NCI-H510A treated with DMSO at 0.1 percent for 48 hours (cell line): Measurements from ENCODE around the gene KBTBD6.
"Not testable (repeated sequence)": the region's sequence is repeated elsewhere in the genome, so short reads cannot be mapped to it uniquely, and the experiment has no call there.

Experiments used
- DNase-seq: peaks from one replicate; lab custom pipeline; 2025; lab: John Stamatoyannopoulos, UW

The KBTBD6 gene, protein sequence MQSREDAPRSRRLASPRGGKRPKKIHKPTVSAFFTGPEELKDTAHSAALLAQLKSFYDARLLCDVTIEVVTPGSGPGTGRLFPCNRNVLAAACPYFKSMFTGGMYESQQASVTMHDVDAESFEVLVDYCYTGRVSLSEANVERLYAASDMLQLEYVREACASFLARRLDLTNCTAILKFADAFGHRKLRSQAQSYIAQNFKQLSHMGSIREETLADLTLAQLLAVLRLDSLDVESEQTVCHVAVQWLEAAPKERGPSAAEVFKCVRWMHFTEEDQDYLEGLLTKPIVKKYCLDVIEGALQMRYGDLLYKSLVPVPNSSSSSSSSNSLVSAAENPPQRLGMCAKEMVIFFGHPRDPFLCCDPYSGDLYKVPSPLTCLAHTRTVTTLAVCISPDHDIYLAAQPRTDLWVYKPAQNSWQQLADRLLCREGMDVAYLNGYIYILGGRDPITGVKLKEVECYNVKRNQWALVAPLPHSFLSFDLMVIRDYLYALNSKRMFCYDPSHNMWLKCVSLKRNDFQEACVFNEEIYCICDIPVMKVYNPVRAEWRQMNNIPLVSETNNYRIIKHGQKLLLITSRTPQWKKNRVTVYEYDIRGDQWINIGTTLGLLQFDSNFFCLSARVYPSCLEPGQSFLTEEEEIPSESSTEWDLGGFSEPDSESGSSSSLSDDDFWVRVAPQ

DNA sequence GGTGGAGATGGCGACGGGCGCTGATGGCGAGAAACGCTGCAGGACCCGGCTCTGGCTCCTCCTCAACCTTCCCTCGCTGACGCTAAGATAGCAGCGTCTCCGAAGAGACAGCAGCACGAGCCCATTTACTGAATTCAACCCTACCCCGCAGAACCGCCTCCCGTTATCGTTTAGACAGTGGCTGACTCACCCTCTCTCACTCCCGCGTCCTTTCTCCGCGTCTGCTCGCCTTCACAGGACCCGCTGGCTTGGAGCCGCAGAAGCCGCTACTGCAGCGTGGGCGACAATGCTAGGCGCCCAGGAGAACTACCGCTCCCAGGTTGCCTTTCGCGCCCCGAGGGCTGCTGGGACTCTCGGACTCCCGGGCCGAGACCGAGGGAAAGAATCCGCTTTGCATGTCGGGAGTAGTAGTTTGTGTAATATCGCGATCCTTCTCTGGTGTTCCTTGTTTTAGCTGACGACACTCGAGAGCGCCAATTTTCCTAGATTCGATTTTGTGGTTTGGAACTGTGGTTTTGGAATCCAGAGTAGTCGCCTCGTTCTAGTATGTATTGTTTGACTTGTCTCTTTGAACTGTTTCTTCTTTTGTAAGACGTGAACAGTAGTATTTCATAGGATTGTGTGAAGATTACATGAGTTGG, at the start of gene KBTBD6:
TSS of gene KBTBD6 (minus strand) at position 291 of the 641 bp plus-strand sequence. CDS start 291 bp downstream, outside the sequence.
- DNase-seq: peak; percentile 30

DNA sequence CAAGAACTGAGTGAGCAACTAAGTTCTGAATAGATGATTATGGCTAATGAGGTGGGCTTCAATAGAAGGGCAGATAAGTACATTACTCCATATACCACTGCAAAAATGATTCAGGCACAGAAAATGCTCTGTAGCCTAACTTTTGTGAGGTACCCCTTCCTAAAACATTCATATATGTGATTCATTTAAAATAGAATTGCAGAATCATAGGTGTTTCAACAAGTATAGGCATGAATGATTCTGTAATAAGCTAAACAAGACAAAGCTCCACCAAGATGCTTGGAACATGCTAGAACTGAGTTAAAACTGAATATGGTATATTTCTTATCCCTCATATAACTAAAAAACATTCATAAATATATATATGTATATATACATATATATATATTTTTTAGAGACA, 49.6 kb upstream of the KBTBD6 start:
- no peak for DNase-seq

DNA sequence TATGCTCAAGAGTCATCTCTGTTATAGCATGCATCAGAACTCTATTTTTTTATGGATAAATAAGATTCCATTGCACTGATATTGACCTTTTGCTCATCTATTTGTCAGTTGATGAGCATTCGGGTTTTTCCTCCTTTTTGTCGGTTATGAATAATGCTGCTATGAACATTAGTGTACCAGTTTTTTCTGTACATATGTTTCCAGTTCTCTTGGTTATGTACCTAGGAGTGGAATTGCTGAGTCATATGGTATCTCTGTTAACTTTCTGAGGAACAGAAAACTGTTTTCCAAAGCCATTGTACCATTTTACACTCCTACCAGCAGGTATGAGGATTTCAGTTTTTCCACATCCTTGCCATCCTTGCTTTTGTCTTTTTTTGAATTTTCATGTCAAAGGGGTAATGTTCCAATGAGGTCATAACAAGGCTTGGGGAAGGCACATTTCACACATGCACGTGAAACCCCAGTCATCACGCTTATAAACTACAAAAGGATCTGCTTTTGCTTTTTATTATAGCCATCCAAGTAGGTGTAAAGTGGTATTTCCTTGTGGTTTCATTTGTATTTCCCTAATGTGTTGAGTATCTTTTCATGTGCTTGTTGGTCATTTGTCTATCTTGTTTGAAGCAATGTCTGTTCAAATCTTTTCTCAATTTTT, 47.1 kb upstream of the KBTBD6 start:
- DNase-seq: no peak

DNA sequence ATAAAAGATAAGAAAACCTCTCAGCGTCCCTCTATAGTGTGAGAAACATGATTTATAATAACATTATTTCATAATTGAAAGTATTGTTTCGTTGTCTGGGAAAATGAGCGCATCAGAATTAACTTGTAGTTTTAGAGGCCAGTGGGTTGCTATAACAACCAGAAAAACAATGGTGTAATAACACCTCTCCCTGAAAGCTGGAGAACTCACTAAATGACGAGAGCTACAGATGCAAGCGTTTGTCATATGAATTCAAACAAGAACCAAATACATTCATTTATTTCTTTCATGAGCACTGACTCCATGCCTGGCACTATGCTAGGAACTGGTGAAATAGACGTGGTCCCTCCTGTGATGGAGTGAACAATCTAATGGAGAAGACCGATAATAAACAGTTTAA, 45.4 kb upstream of the KBTBD6 start:
- no peak for DNase-seq

DNA sequence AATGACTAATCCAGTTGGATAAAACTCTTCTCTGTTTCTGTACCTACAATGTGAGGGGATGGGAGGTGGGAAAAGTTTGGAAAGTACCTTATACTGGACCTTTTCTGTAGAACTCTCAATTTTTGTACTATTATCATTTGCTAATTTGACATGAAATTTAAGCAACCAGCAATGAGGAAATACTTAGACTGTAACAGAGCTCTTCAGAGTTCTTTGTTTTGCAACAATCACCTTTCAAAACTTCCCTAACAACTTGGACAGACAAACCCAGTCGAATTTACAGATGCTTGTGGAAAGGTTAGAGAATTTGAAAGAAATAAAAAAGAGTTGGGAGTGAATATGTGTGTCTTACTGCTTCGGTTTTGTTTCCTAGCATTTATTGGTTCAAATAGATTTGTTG, 45.0 kb upstream of the KBTBD6 start:
- no peak for DNase-seq

DNA sequence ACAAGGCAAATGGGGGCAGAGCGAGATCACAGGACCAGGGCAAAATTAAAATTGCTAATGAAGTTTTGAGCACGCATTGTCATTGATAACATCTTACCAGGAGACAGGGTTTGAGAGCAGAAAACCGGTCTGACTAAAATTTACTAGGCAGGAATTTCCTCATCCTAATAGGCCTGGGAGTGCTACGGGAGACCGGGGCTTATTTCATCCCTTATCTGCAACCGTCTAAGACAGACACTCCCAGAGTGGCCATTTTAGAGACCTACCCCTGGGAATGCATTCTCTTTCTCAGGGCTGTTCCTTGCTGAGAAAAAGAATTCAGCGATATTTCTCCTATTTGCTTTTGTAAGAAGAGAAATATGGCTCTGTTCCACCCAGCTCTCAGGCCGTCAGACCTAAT, 43.0 kb upstream of the KBTBD6 start:
- DNase-seq: not testable (repeated sequence)

DNA sequence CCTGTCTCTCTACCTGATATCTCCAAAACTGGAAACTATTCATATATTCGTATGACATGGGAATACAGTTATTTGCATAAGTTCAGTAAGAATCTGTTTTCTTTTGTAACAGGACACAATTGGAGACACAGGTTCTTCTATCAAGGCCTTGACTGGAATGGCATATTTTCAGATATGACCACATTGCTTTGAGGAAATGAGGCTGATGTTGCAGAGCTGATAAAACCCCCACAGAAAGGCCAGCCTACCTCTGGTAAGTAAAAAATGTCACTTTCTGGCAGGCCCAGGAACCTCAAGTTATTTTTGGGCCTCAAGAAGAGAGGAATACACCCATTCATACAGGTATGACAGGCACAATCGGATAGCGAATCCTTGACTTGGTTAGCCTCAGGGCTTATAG, 29.5 kb upstream of the KBTBD6 start:
- no peak for DNase-seq

DNA sequence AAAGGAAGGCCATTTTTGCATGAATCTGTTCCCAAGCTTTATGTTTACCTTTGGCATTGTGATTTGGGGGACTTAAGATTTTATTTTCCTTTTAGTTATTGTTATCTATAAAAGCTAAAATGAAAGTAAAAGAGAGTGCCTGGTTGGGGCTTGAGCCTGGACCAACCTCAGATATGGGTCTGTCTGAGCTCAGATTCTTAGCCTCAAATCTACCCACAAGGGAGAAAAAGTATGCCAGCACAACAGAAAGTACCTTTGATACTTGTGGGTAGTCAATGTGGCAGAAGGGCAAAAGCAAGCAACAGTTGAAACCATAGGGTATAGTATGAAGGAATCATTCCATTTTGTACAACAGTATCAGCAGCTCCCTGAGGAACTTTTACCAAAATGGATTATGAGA, 26.6 kb upstream of the KBTBD6 start:
- no peak for DNase-seq

DNA sequence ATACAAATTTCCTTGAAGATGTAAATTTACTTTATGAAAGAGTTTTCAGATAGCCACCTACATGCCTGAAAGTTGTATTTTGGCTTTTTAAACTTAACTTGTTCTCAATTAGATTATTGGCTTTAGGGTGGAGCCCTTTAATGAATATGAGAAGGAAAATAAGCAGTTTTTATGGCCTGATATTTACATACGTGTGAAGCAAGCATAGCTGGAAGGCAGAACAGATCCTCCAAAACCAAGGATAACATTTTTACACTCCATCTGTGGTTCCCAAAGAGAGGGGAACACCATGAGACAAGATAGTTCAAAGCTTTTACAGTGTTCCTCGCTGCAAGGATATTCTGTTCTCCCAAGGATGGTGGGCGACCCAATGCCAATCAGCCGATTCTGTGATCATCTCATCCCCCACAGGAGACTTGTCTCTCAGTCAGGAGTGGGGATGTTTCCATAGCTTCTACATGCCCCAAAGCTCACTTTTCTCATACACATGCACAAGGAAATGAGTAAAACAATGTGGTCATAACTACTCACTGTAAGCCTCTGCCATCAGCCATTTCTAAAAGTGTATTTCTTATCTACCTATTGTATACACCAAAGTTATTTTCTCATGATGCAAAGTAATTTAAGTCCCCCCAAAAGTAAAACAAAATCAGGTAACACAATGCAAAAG, 24.6 kb upstream of the KBTBD6 start:
- no peak for DNase-seq

DNA sequence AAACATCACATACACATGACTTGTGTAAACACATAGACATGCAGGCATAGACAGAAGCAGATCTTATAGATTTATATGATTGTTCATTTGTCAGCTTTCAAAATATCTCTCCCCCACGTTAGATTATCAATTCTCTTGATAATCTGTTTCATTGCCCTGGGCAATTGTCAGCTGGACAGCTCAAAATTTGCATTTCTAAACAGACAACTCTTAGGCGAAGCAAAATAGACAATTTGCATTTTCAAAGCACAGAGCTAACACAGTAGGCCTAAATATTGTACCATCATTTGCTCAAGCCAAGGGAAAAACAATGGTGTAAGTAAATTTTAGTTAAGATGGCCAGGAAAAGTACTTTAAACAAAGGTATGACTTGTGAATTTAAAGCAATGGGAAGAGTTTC, 24.0 kb upstream of the KBTBD6 start:
- DNase-seq: no peak

DNA sequence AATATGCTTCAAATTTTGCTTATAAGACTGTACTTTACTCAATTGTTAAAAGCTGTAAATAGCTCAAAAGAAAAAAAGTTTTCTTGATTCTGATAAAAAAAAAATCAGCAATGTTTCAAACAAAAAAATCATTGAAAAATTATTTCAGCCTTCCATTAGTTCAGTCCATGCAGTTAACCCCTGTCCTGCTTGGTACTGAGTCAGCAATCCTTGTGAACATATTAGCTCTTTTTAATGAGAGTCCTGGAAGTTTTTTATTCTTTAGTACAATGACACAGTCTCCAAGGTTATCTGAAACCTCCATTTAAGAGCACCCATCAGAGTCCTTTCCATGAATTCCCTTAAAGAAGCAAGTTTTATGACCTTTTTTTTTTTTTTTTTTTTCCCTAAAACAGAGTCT, 21.4 kb upstream of the KBTBD6 start:
- DNase-seq: no peak

DNA sequence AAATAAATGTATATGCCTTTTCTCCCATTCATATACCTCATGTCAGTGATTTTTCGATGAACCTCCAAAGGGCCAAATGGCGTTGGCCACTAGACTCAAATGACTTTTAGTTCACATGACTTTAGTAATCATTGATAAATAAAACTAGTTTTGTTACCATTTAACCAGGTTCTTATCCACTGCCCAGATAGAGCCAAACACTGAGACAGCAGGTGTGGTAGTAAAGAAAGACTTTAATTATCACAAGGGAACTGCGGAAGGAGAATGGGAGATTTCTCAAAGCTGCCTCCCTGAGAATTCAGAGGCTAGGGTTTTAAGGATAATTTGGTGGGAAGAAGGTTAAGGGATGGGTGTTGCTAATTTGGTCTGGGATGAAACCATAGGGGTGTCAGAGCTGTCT, 19.4 kb upstream of the KBTBD6 start:
- DNase-seq: no peak

DNA sequence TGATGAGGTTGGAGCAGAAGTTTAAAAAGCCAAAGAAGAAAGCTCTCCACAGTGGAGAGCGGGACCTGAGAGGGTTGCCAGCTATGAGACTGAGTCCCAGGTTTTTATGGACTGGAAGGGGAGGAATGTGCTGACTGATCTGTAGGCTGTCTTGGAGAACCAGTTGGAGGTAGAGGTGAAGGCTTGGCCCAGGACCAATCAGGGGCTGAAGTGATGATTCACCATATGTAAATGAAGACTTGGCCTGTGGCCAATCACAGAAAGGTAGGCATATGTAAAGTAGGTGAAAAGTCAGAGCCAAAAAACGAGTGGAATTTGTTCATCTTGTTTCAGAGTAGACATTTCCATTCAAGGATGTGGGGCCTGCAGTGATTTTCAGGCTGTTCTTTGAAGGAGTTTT, 17.5 kb upstream of the KBTBD6 start:
- DNase-seq: no peak

DNA sequence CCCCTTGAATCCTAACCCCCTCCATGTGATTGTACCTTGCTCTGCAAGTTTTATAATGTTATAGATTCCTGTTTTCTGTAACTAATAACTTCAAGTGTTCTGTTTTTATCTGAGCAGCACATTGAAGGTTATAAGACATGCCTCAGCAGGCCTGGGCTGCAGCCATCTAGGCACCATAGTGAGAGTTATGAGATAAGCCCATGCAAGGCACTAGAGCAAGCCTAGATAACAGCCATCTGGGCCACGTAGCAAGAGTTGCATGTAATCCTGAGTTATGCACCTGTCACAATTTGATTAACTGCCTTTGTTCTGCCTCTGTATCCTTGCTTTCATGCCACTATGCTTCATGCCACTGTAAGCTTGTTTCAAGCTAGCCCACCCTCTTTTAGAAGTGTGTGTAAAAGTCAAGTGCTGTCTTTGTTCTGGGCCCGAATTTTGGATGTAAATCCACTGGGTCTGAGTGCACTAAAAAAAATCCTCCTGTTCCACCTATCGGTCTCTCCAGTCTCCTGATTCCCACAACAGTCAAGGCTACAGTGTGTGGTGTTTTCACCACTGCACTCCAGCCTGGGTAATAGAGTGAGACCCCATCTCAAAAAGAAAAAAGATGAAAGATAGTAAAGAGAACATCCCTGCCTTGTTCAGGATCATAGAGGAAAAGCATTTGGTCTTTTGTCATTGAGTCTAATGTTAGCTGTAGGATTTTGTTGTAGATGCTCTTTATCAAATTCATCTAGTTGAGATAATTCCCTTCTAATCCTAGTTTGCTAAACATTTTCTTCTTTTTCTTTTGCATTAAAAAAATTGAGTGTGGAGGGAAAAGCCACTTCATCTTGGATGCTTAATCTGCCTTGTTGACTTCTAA, 16.0 kb upstream of the KBTBD6 start:
- no peak for DNase-seq

DNA sequence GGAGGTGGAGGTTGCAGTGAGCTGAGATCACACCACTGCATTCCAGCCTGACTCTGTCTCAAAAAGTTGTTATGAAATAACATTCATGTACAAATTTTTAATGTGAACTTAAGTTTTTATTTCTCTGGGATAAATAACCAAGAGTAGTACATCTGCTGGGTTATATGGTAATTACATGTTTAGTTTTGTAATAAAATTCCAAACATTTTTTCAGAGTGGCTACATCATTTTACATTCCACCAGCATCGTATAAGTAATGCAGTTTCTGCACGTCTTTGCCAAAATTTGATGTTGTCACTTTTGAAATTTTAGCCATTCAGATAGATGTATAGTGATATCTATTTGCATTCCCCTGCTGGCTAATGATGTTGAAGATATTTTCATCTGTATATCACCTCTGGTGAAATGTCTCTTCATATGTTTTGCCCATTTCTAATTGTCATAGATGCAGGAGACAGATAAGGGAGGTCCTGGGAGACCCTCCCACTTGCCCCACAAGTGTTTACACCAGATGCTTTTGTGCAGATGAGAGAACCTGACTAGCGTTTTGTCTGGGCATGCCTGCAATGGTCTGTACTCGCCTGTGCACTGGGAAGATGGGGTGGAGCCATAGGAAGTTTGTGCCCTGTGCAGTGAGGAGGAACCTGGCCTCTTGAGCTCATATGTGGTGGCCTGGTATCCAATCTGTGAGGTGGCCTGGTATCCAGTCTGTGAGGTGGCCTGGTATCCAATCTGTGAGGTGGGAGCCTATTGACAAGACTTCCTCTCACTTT, 12.7 kb upstream of the KBTBD6 start:
- no peak for DNase-seq

DNA sequence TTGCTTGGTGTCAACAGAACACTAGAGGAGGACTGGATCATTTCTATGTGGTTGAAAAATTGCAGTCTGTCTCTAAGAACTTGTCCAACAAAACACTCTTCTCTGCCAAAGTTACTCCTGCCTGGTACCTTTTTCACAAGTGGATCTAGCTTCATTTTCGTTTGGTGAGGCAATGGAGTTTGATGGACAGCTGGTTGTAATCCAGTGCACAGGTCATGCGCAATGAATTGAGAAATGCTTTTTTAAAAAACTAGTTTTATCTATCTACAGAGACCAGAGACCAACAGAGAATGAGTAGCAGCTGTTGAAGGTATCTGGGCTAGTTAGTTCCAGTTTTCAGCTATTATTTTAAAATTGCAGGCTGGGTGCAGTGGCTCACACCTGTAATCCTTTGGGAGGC, 12.0 kb upstream of the KBTBD6 start:
- no peak for DNase-seq

DNA sequence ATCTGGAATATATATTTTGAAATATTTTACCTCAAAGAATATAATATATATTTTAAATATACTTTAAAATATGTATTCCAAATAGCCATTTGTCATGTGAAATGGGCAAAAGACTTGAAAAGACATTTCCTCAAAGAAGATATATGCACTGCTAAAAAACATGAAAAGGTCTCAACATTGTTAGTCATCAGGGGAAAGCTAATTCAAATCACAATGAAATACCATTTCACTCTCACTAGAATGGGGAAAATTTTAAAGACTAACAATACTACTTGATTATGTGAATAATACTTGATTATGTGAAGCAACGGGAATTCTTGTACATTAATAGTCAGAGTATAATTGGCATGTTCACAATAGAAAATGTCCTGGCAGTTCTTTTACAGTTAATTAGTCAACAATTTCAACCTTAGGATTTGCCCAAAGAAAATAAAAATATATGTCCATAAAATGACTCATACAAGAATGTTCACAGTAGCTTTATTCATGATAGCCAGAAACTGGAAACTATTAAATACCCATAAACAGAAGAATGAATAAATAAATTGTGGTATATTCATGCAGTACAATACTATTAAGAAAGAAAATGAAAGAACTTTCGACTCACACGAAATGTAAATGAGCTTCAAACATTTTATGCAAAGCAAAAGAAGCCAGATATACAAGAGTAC, 6.8 kb upstream of the KBTBD6 start:
- DNase-seq: no peak

DNA sequence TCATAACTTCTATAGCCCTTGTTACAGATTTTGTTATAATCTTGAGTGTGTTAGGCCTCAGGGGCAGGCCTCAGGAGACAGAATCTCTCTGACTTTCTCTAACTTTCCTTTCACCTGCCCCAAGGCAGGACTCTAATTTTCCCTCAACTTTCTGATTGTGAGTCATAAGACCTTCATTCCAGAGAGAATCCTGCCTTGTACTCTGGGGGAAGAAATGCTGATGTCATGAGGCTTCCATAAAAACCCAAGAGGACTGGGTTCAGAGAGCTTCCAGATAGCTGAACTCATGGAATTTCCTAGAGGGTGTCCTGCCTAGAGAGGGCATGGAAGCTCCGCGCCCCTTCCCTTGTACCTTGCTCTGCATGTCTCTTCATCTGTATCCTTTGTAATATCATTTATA, 5.3 kb upstream of the KBTBD6 start:
- DNase-seq: no peak

DNA sequence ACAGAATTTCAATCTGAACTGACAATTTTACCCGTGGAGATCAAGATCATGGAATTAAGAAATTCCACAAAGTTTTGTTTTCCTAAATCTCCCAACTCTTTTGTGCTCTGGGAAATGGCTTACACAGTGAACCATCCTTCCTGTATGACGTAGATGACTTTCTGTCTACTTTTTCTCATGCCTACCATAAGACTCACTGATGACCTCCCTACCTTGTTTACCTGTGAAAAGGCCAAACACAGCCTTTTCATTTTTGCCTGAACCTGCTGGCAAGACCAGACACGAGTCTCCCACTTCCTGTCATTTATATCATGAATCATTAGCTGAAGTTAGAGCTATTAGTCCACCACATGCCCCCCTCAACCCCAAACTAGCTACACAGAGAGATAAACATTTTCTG, 4.6 kb upstream of the KBTBD6 start:
- no peak for DNase-seq
